GM23248 (cell line): ENCODE measurements around the gene DKK3. TPM values are rescaled to one million over a fixed set of nuclear protein-coding genes. Genes with fewer than 3 reads are reported as not detected.

Experiments
- DNase-seq: peaks from one replicate; pipeline ENCODE4 v3.0.0-alpha.2; 2015
- H2AFZ ChIP-seq: fragments of 200-600 bp; sonication (generic); 2 replicates; pipeline ENCODE4 v1.6.1; 2016; ENCODE audit warnings: antibody characterized with exemption
- H3F3A ChIP-seq: fragments of 200-600 bp; sonication (generic); 2 replicates; pipeline ENCODE4 v1.6.1; 2016; ENCODE audit warnings: mild to moderate bottlenecking, antibody characterized with exemption, mixed run types; ENCODE audit not compliant: insufficient read depth
- H3K27ac ChIP-seq: fragments of 200-600 bp; sonication (generic); 2 replicates; pipeline ENCODE4 v1.5.1; 2016; ENCODE audit warnings: mild to moderate bottlenecking
- H3K27me3 ChIP-seq: fragments of 200-600 bp; sonication (generic); replicated peaks from 2 replicates; pipeline ENCODE4 v1.6.1; 2016; ENCODE audit warnings: mild to moderate bottlenecking; ENCODE audit not compliant: insufficient read depth
- H3K36me3 ChIP-seq: fragments of 200-600 bp; sonication (generic); 2 replicates; pipeline ENCODE4 v1.6.1; 2016; ENCODE audit warnings: low read depth, mild to moderate bottlenecking
- H3K4me1 ChIP-seq: fragments of 200-600 bp; sonication (generic); 2 replicates; pipeline ENCODE4 v1.6.1; 2016; ENCODE audit warnings: mild to moderate bottlenecking; ENCODE audit not compliant: insufficient read depth
- H3K4me2 ChIP-seq: fragments of 200-600 bp; sonication (generic); one replicate; pipeline ENCODE4 v1.6.1; 2016; ENCODE audit warnings: mild to moderate bottlenecking; ENCODE audit not compliant: unreplicated experiment
- H3K4me3 ChIP-seq: fragments of 200-600 bp; sonication (generic); 2 replicates; pipeline ENCODE4 v1.5.1; 2016; ENCODE audit warnings: mild to moderate bottlenecking
- H3K79me2 ChIP-seq: fragments of 200-600 bp; sonication (generic); 2 replicates; pipeline ENCODE4 v1.6.1; 2016; ENCODE audit warnings: mild to moderate bottlenecking; ENCODE audit not compliant: insufficient read depth
- H3K9ac ChIP-seq: fragments of 200-600 bp; sonication (generic); 2 replicates; pipeline ENCODE4 v1.6.1; 2016; ENCODE audit warnings: mild to moderate bottlenecking
- H3K9me2 ChIP-seq: fragments of 200-600 bp; sonication (generic); 2 replicates; pipeline ENCODE4 v1.6.1; 2016; ENCODE audit warnings: mixed run types, mild to moderate bottlenecking, moderate library complexity; ENCODE audit not compliant: insufficient read depth
- H3K9me3 ChIP-seq: fragments of 200-600 bp; sonication (generic); one replicate; pipeline ENCODE4 v1.6.1; 2017; ENCODE audit warnings: low read depth
- H4K20me1 ChIP-seq: fragments of 200-600 bp; sonication (generic); 2 replicates; pipeline ENCODE4 v1.6.0; 2016; ENCODE audit not compliant: insufficient read depth
- EZH2 ChIP-seq: fragments of 200-600 bp; sonication (generic); IDR thresholded peaks from 2 replicates; pipeline ENCODE4 v1.6.1; 2018; ENCODE audit warnings: antibody characterized with exemption, mild to moderate bottlenecking; ENCODE audit not compliant: insufficient read depth, poor library complexity, severe bottlenecking
- EZH2phosphoT487 ChIP-seq: fragments of 200-600 bp; sonication (generic); IDR thresholded peaks from 2 replicates; pipeline ENCODE4 v1.6.1; 2018; ENCODE audit warnings: antibody characterized with exemption, moderate library complexity, mild to moderate bottlenecking, low read depth; ENCODE audit not compliant: insufficient read depth
- whole genome bisulfite sequencing, 2 experiments: methylation state at CpG; one replicate each; pipeline ENCODE4 v1.1.6; 2015 to 2017; ENCODE audit warnings: low lambda C conversion rate in 2 of 2, low coverage in 1 of 2; ENCODE audit errors: missing lambda C conversion rate in 2 of 2; 5-methylcytosine and 5-hydroxymethylcytosine counted together
- in situ Hi-C: fragments of 300-500 bp; cut with MboI; formaldehyde crosslinking; loops from 2 replicates; pipeline ENCODE4 v1.15.0; 2020
- polyA plus RNA-seq: library from polyadenylated mRNA; unstranded; fragments of >200 nt; fragmentation: Nextera tagmentation; extraction: Ambion mirVana; gene quantifications from 2 replicates; pipeline ENCODE4 v1.2.1, GENCODE V29; 2016
- total RNA-seq: library from RNA; depleted of rRNA; stranded (reverse); fragments of >200 nt; shearing (Covaris generic); gene quantifications from 2 replicates; pipeline ENCODE4 v1.2.3, GENCODE V29; 2014; rRNA removed

The DKK3 gene
- total and polyA plus RNA-seq, 2 experiments from 2014 or later, result 225 to 237 TPM

GRCh38 chr11:11915625-11916024 is 92.8 kb downstream of the DKK3 start:
- Histone ChIP-seq H2AFZ (no peak overlapping the region), H3F3A (peaks cover 40% of the 10 kb centered on the region), H3K4me3 (no peak overlapping the region), H3K9me3 (no peaks in the 10 kb centered on the region), H3K4me1 (peaks cover 22% of the 10 kb centered on the region), H3K4me2 (no peak overlapping the region), H3K79me2 (no peaks in the 10 kb centered on the region), H4K20me1 (no peaks in the 10 kb centered on the region), H3K9me2 (no peaks in the 10 kb centered on the region), H3K9ac (no peak overlapping the region), H3K27ac (no peak overlapping the region), H3K27me3 (no peaks in the 10 kb centered on the region), H3K36me3 (peaks cover 28% of the 10 kb centered on the region; the same call in 1 of the 2 replicates)
- WGBS, 2 experiments, result 94 to 97% methylated on average over 2 of the region's 2 CpGs
- TF ChIP-seq EZH2, result no peak
- no peak for TF ChIP-seq EZH2phosphoT487
- in situ Hi-C loops, result no loop called here
- no peak for DNase-seq

DNA sequence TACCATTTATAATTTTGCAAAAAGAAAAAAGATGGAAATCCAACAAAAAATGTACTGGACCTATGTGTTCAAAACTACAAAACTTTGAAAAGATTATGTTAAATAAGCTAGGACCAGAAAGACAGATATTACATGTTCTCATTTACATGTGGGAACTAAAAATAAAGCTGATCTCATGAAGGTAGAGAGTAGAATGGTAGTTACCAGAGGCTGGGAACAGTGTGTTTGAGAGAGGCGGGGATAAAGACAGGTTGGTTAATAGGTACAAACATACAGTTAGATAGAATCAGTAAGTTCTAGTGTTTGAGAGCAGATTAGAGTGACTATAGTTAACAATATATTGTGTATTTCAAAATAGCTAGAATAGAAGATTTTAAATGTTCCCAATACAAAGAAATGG is 95.0 kb downstream of the DKK3 start:
- DNase-seq, result no peak
- H3K4me2 ChIP-seq, result no peak overlapping the region

More for the DNA sequence above, 95.0 kb downstream of the DKK3 start:
- Histone ChIP-seq H3K4me3 (no peak overlapping the region), H3K27me3 (no peaks in the 10 kb centered on the region), H3K36me3 (peaks cover 23% of the 10 kb centered on the region; the same call in 1 of the 2 replicates), H3K4me1 (peaks cover 37% of the 10 kb centered on the region), H3K79me2 (no peaks in the 10 kb centered on the region), H3K9me3 (no peaks in the 10 kb centered on the region), H3F3A (peaks cover 40% of the 10 kb centered on the region), H4K20me1 (no peaks in the 10 kb centered on the region), H2AFZ (no peak overlapping the region), H3K27ac (no peak overlapping the region), H3K9me2 (no peaks in the 10 kb centered on the region), H3K9ac (no peak overlapping the region)
- no peak for TF ChIP-seq EZH2
- WGBS, 2 experiments, result 100% methylated on average over 1 of the region's 1 CpG
- in situ Hi-C loops, result no loop called here

Other genes starting within 250 kb of the DKK3 start
- gene USP47, start 166.7 kb downstream of the DKK3 start, total RNA-seq, result 53.0 and 58.8 TPM in 2 replicates
- gene USP47, start 166.7 kb downstream of the DKK3 start, polyA plus RNA-seq, result 35.9 and 36.3 TPM in 2 replicates
- 158 and 182 TPM in 2 replicates for gene MICAL2, start 102.0 kb upstream of the DKK3 start, total RNA-seq
- 81.6 and 83.3 TPM in 2 replicates for gene MICAL2, start 102.0 kb upstream of the DKK3 start, polyA plus RNA-seq